GM20431 (cell line): ENCODE data around the gene CNPY1.
"Not testable (repeated sequence)": the region's sequence is repeated elsewhere in the genome, so short reads cannot be mapped to it uniquely, and the experiment has no call there.

Experiments
- in situ Hi-C: fragments of 300-500 bp; cut with MseI, MboI; formaldehyde crosslinking; loops from one replicate; pipeline ENCODE4 v1.15.0; 2020; ENCODE audit warnings: low sequenced_read_pairs; ENCODE audit not compliant: unreplicated experiment

Gene CNPY1

GRCh38 chr7:155580367-155580766 lies 34.0 kb upstream of the CNPY1 start:
- in situ Hi-C loops: no loop called here

- in situ Hi-C loops: no loop called here
These were observed 33.2 kb upstream of the CNPY1 start for GRCh38 chr7:155579565-155579964.

- in situ Hi-C loops: no loop called here
These were observed 31.7 kb upstream of the CNPY1 start for GRCh38 chr7:155578016-155578415.

- in situ Hi-C loops: no loop called here
These were observed 31.1 kb upstream of the CNPY1 start for GRCh38 chr7:155577509-155577905.

GRCh38 chr7:155576900-155577508 lies 30.6 kb upstream of the CNPY1 start:
- in situ Hi-C loops: no loop called here

- in situ Hi-C loops: no loop called here
These were observed 30.1 kb upstream of the CNPY1 start for GRCh38 chr7:155576416-155576815.

GRCh38 chr7:155574556-155575290 lies 28.4 kb upstream of the CNPY1 start:
- in situ Hi-C loops: no loop called here

- in situ Hi-C loops: no loop called here
These were observed 25.4 kb upstream of the CNPY1 start for GRCh38 chr7:155571581-155572345.

GRCh38 chr7:155570991-155571390 lies 24.6 kb upstream of the CNPY1 start:
- in situ Hi-C loops: no loop called here

GRCh38 chr7:155570171-155570958 lies 24.0 kb upstream of the CNPY1 start:
- in situ Hi-C loops: no loop called here

GRCh38 chr7:155569681-155570080 lies 23.3 kb upstream of the CNPY1 start:
- in situ Hi-C loops: no loop called here

- in situ Hi-C loops: no loop called here
These were observed 22.6 kb upstream of the CNPY1 start for GRCh38 chr7:155568842-155569494.

GRCh38 chr7:155568333-155568660 lies 21.9 kb upstream of the CNPY1 start:
- in situ Hi-C loops: no loop called here

GRCh38 chr7:155567646-155568332 lies 21.4 kb upstream of the CNPY1 start:
- in situ Hi-C loops: no loop called here

GRCh38 chr7:155566011-155566836 lies 19.9 kb upstream of the CNPY1 start:
- in situ Hi-C loops: no loop called here

- in situ Hi-C loops: no loop called here
These were observed 19.2 kb upstream of the CNPY1 start for GRCh38 chr7:155565596-155565995.

GRCh38 chr7:155562976-155563375 lies 16.6 kb upstream of the CNPY1 start:
- in situ Hi-C loops: not testable (repeated sequence)

GRCh38 chr7:155562106-155562505 lies 15.7 kb upstream of the CNPY1 start:
- in situ Hi-C loops: no loop called here
